Measurements from ENCODE around the gene OR11A1. TPM values are rescaled to one million over a fixed set of nuclear protein-coding genes. Genes with fewer than 3 reads are reported as not detected.
"Not testable (repeated sequence)": the region's sequence is repeated elsewhere in the genome, so short reads cannot be mapped to it uniquely, and the experiment has no call there.

The OR11A1 gene
- total RNA-seq, 4 donors from 2014 or later, result not detected

GRCh38 chr6:29462022-29462421 lies 5.2 kb upstream of the OR11A1 start:
- Histone ChIP-seq H3K4me1 (no peaks in the 10 kb centered on the region), H3K27me3 (no peaks in the 10 kb centered on the region), H3K4me3 (replicated peaks in 1 of 3) (no peak overlapping the region), H3K9me3 (no peaks in the 10 kb centered on the region), H3K36me3 (no peaks in the 10 kb centered on the region), H3K27ac (no peak overlapping the region)
- intact Hi-C loops (cut with DNase I), result no loop called here
- DNase-seq, result no peak
- WGBS, 2 donors, result 82 to 90% methylated on average over 6 of the region's 6 CpGs
- TF ChIP-seq POLR2A (IDR thresholded peaks at IDR 0.05) (no peak), CTCF (IDR thresholded peaks at IDR 0.05) (no peak)

- no peaks in the 10 kb centered on the region for H3K4me1 ChIP-seq
- no peak overlapping the region for H3K27ac ChIP-seq
- TF ChIP-seq CTCF (IDR thresholded peaks at IDR 0.05) (no peak), POLR2A (IDR thresholded peaks at IDR 0.05) (no peak)
- intact Hi-C loops (cut with DNase I), result no loop called here
- H3K9me3 ChIP-seq, result no peaks in the 10 kb centered on the region
- H3K27me3 ChIP-seq, result no peaks in the 10 kb centered on the region
- no peak for DNase-seq
- H3K4me3 ChIP-seq (replicated peaks in 1 of 3), result no peak overlapping the region
- H3K36me3 ChIP-seq, result no peaks in the 10 kb centered on the region
- WGBS, 2 donors, result 72 to 82% methylated on average over 5 of the region's 5 CpGs
These were observed 4.3 kb upstream of the OR11A1 start for GRCh38 chr6:29461021-29461814.

- H3K36me3 ChIP-seq, result no peaks in the 10 kb centered on the region
- no peak for DNase-seq
- H3K4me1 ChIP-seq, result no peaks in the 10 kb centered on the region
- TF ChIP-seq POLR2A (IDR thresholded peaks at IDR 0.05) (no peak), CTCF (IDR thresholded peaks at IDR 0.05) (no peak)
- intact Hi-C loops (cut with DNase I), result no loop called here
- H3K27ac ChIP-seq, result no peak overlapping the region
- no peaks in the 10 kb centered on the region for H3K27me3 ChIP-seq
- 72 to 84% methylated on average over 3 of the region's 3 CpGs for WGBS, 2 donors
- H3K9me3 ChIP-seq, result no peaks in the 10 kb centered on the region
- H3K4me3 ChIP-seq (replicated peaks in 1 of 3), result no peak overlapping the region
These were observed 5.2 kb downstream of the OR11A1 start for GRCh38 chr6:29451471-29452193.

- 93 to 96% methylated on average over 1 of the region's 1 CpG for WGBS, 2 donors
- H3K4me3 ChIP-seq (replicated peaks in 1 of 3), result no peak overlapping the region
These were observed 9.2 kb downstream of the OR11A1 start for GRCh38 chr6:29447670-29448069.

GRCh38 chr6:29444031-29444430 lies 12.8 kb downstream of the OR11A1 start:
- DNase-seq; H3K9me3 ChIP-seq; H3K4me1 ChIP-seq; H3K4me3 ChIP-seq (replicated peaks in 1 of 3); H3K27me3 ChIP-seq; intact Hi-C loops (cut with DNase I); H3K36me3 ChIP-seq; H3K27ac ChIP-seq: not testable (repeated sequence)
- WGBS, 2 donors, result 79 to 86% methylated on average over 1 of the region's 1 CpG

More at GRCh38 chr6:29447670-29448069, 9.2 kb downstream of the OR11A1 start:
- H3K27ac ChIP-seq, result no peak overlapping the region
- DNase-seq, result no peak
- H3K4me1 ChIP-seq, result no peaks in the 10 kb centered on the region
- no peaks in the 10 kb centered on the region for H3K9me3 ChIP-seq
- no peaks in the 10 kb centered on the region for H3K27me3 ChIP-seq
- intact Hi-C loops (cut with DNase I), result no loop called here
- no peaks in the 10 kb centered on the region for H3K36me3 ChIP-seq
- TF ChIP-seq CTCF (IDR thresholded peaks at IDR 0.05), result no peak
- TF ChIP-seq POLR2A (IDR thresholded peaks at IDR 0.05), result no peak

Data from thyroid gland (tissue), 4 donors.